WTC11 (cell line): ENCODE measurements around the gene TMEM263.

ENCODE experiments used
- ATF2 ChIP-seq: sonication (generic); formaldehyde crosslinking; IDR thresholded peaks from 2 replicates; pipeline ENCODE4 v1.8.1; 2022; ENCODE audit warnings: low read depth, missing genetic modification reagents, borderline replicate concordance
- CTCF ChIP-seq: fragments of 200-600 bp; IDR thresholded peaks from 2 replicates; pipeline ENCODE4 v1.8.0; 2022; ENCODE audit warnings: antibody characterized with exemption
- JUN ChIP-seq: sonication (generic); formaldehyde crosslinking; IDR thresholded peaks from 2 replicates; pipeline ENCODE4 v1.8.0; 2023; ENCODE audit warnings: mild to moderate bottlenecking, missing genetic modification reagents
- MAX ChIP-seq: sonication (generic); formaldehyde crosslinking; IDR thresholded peaks from 2 replicates; pipeline ENCODE4 v1.8.0; 2022; ENCODE audit warnings: mild to moderate bottlenecking, missing genetic modification reagents

- TF ChIP-seq CTCF (no peak), MAX (CRISPR knock-in tag) (no peak), ATF2 (CRISPR knock-in tag) (no peak), JUN (CRISPR knock-in tag) (no peak)
These were observed 57.2 kb downstream of the TMEM263 start for GRCh38 chr12:107012736-107013425.
